Measurements from ENCODE around the gene ADAM22.

Gene ADAM22

DNA sequence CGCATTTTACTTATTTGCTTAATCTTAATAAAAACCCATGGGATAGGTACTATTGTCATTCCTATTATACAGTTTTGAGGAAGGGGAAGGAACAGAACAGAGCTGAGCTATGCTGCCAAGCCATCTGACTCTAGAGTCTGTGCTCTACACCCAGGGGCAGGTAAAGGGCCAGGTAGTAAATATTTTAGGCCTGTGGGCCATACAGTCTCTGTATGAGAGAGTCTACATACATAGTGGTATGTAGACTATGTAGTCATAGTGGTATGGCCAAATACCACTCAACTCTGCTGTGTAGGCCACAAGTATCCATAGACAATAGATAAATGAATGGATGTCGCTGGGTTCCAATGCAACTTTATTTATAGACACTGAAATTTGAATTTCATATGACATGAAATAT is 289.2 kb downstream of the ADAM22 start:
- DNase-seq: no peak

GRCh38 chr7:88224601-88225275 is 290.7 kb downstream of the ADAM22 start:
- no peak for DNase-seq

GRCh38 chr7:88226201-88226600 is 292.1 kb downstream of the ADAM22 start:
- DNase-seq: no peak

DNA sequence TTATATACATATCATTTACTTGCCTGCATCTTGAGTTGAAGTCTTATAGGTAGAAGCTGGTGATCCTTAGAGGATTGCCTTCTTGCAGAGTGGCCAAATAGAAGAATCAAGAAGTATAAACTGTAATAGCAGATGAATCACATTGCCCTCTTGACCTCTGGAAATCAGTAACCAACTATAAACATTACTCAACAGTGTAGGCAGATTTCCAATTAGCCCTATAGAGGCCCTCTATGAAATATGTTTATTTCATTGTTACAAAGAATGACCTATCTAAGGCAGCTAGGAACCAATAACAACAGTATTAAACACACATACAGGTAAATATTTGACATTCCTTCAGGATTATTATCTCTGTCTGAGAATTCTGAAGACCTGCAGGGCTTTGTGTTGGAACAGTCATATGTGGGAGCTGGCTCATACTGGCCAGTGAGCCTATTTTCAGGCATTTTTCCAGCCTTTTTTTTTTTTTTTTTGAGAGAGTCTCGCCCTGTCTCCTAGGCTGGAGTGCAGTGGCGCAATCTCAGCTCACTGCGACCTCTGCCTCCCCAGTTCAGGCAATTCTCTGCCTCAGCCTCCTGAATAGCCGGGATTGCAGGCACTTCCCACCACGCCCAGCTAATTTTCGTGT is 292.9 kb downstream of the ADAM22 start:
- DNase-seq: no peak

DNA sequence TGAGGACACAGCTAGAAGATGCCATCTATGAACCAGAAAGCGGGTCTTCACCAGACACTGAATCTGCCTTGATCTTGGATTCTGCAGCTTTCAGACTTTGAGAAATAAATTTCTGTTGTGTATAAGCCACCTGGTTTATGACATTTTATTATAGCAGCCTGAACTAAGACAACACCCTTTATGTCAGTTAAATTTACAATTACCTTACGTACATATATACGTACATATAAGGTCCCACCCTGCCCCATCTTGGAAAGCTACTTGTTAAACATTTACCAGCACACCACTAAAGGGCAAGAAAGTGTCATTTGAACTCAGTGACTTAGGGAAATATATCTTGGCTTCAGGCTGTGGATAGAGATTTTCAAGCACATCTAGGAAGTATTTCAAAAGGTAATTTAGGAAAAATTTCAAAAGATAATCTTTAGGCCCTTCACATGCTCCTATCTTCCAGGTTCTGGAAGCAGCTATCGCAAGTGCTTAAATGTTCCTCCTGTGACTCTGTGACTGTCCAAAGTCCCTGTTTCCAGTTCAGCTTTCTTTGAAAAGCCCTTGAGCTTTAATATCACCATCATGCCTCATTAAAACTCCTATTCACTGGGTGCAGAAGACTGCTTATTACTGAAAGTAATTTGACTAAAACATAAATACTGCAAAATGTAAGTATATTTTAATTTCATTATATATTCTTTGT is 295.4 kb downstream of the ADAM22 start:
- no peak for DNase-seq

DNA sequence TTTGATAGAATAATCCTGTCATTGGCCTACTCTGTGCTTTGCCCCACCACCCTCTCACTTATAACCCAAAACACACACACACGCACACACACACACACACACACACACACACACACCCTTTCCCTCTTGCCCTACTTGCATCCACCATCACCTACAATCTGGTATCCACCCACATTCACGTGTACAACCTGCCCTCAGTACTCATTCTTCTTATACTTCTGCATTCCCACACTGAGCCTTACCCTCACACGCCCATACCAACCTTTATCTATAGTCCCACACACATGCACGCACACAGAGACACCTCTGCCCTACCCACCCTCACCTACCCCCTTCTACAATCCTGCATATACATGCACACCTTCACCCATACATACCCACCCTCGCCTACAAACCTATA is 296.6 kb downstream of the ADAM22 start:
- no peak for DNase-seq

GRCh38 chr7:88233828-88234227 is 299.8 kb downstream of the ADAM22 start:
- DNase-seq: no peak

GRCh38 chr7:88239852-88240251 is 305.8 kb downstream of the ADAM22 start:
- DNase-seq: no peak

- peak; percentile 81 for DNase-seq
Measured at GRCh38 chr7:88243345-88243909, 309.4 kb downstream of the ADAM22 start.

DNA sequence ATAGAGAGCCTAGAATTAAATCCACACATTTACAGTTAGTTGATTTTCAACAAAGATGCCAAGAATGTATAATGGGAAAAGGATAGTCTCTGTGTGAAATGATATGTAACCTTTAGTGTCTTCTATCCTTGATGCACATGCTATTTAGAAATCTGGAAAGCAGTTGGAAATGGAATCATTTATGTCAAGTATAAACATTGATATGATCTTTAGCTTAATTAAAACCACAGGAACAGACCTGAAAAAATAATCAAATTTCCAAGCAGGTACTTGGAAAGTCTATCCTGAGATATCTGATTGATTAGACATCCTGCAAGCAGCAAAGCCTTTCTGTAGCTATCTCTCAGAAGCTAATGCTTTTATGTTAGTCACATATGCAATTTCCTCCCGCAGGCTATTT is 310.2 kb downstream of the ADAM22 start:
- no peak for DNase-seq

Measured in eye (tissue), 1 donor.